Measurements from ENCODE around the gene KIAA1191.
A peak's percentile ranks its signal among the peaks of the same experiment; 100 is the strongest.
"Not testable (repeated sequence)": the region's sequence is repeated elsewhere in the genome, so short reads cannot be mapped to it uniquely, and the experiment has no call there.

The KIAA1191 gene

GRCh38 chr5:176361437-176362232 is at the start of gene KIAA1191:
TSS of gene KIAA1191 (minus strand) at chr5:176361764. CDS start at chr5:176359508, 2,256 bp downstream.
- H3K9ac ChIP-seq = peak within 1 kb of the TSS; percentile 95

GRCh38 chr5:176410486-176411180 is 49.1 kb upstream of the KIAA1191 start:
- no peak for TF ChIP-seq Cebpa-rat (IDR thresholded peaks at IDR 0.05)
- Histone ChIP-seq H3K4me2 (no peak overlapping the region), H3K36me3 (peaks cover 51% of the 10 kb centered on the region), H3K4me3 (no peak overlapping the region), H3K9me3 (no peaks in the 10 kb centered on the region), H3K9ac (no peak overlapping the region), H3K27me3 (no peaks in the 10 kb centered on the region), H3K4me1 (peaks cover 21% of the 10 kb centered on the region), H4K20me1 (peaks cover 41% of the 10 kb centered on the region), H3K27ac (no peak overlapping the region)

More at GRCh38 chr5:176361437-176362232, at the start of gene KIAA1191:
- H3K4me2 ChIP-seq = peak within 1 kb of the TSS; percentile 96
- H3K4me1 ChIP-seq = peaks cover 47% of the 10 kb centered on the region
- H4K20me1 ChIP-seq = peaks cover 44% of the 10 kb centered on the region
- H3K27me3 ChIP-seq = peaks cover 28% of the 10 kb centered on the region
- peaks cover 28% of the 10 kb centered on the region for H3K36me3 ChIP-seq
- peak within 1 kb of the TSS; percentile 97 for H3K4me3 ChIP-seq
- peak within 1 kb of the TSS; percentile 88 for H3K27ac ChIP-seq
- no peak for TF ChIP-seq Cebpa-rat (IDR thresholded peaks at IDR 0.05)
- no peaks in the 10 kb centered on the region for H3K9me3 ChIP-seq

- no peak for TF ChIP-seq Cebpa-rat (IDR thresholded peaks at IDR 0.05)
- no peak overlapping the region for H3K4me2 ChIP-seq
- peaks cover 13% of the 10 kb centered on the region for H3K4me1 ChIP-seq
- no peak overlapping the region for H3K27ac ChIP-seq
- H3K36me3 ChIP-seq = peaks cover 59% of the 10 kb centered on the region
- H3K9ac ChIP-seq = no peak overlapping the region
- H4K20me1 ChIP-seq = peaks cover 41% of the 10 kb centered on the region
- H3K4me3 ChIP-seq = no peak overlapping the region
- H3K27me3 ChIP-seq = no peaks in the 10 kb centered on the region
- H3K9me3 ChIP-seq = no peaks in the 10 kb centered on the region
Measured at GRCh38 chr5:176409765-176410164, 48.2 kb upstream of the KIAA1191 start.

- H3K9ac ChIP-seq = no peak overlapping the region
- no peak overlapping the region for H3K4me2 ChIP-seq
- no peak for TF ChIP-seq Cebpa-rat (IDR thresholded peaks at IDR 0.05)
- H3K27ac ChIP-seq = no peak overlapping the region
- peaks cover 14% of the 10 kb centered on the region; the same call in 1 of the 2 replicates for H3K4me1 ChIP-seq
- no peaks in the 10 kb centered on the region for H3K27me3 ChIP-seq
- peaks cover 71% of the 10 kb centered on the region for H3K36me3 ChIP-seq
- no peak overlapping the region for H3K4me3 ChIP-seq
- H3K9me3 ChIP-seq = no peaks in the 10 kb centered on the region
- H4K20me1 ChIP-seq = peaks cover 30% of the 10 kb centered on the region
Measured at GRCh38 chr5:176408590-176408989, 47.0 kb upstream of the KIAA1191 start.

- Histone ChIP-seq H3K4me1 (peaks cover 14% of the 10 kb centered on the region; the same call in 1 of the 2 replicates), H4K20me1 (peaks cover 26% of the 10 kb centered on the region), H3K36me3 (peaks cover 71% of the 10 kb centered on the region)
- H3K4me3 ChIP-seq, H3K9me3 ChIP-seq, H3K27ac ChIP-seq, H3K27me3 ChIP-seq, H3K9ac ChIP-seq, H3K4me2 ChIP-seq: not testable (repeated sequence)
Measured at GRCh38 chr5:176408252-176408573, 46.6 kb upstream of the KIAA1191 start.

GRCh38 chr5:176407456-176408251 is 46.1 kb upstream of the KIAA1191 start:
- Histone ChIP-seq H3K27me3 (no peaks in the 10 kb centered on the region), H3K27ac (no peak overlapping the region), H4K20me1 (peaks cover 21% of the 10 kb centered on the region), H3K4me3 (no peak overlapping the region), H3K36me3 (peaks cover 71% of the 10 kb centered on the region), H3K4me1 (peaks cover 14% of the 10 kb centered on the region; the same call in 1 of the 2 replicates), H3K9me3 (no peaks in the 10 kb centered on the region), H3K4me2 (no peak overlapping the region), H3K9ac (no peak overlapping the region)
- no peak for TF ChIP-seq Cebpa-rat (IDR thresholded peaks at IDR 0.05)

GRCh38 chr5:176406436-176407052 is 45.0 kb upstream of the KIAA1191 start:
- peaks cover 71% of the 10 kb centered on the region for H3K36me3 ChIP-seq
- TF ChIP-seq Cebpa-rat (IDR thresholded peaks at IDR 0.05) = no peak
- no peak overlapping the region for H3K27ac ChIP-seq
- no peak overlapping the region for H3K4me2 ChIP-seq
- H3K9me3 ChIP-seq = no peaks in the 10 kb centered on the region
- H3K4me3 ChIP-seq = no peak overlapping the region
- peaks cover 7% of the 10 kb centered on the region; the same call in 1 of the 2 replicates for H3K4me1 ChIP-seq
- peaks cover 13% of the 10 kb centered on the region for H4K20me1 ChIP-seq
- no peak overlapping the region for H3K9ac ChIP-seq
- H3K27me3 ChIP-seq = no peaks in the 10 kb centered on the region

- Histone ChIP-seq H3K9me3 (no peaks in the 10 kb centered on the region), H3K4me1 (peaks cover 7% of the 10 kb centered on the region; the same call in 1 of the 2 replicates), H3K9ac (no peak overlapping the region), H3K4me2 (no peak overlapping the region), H3K27me3 (no peaks in the 10 kb centered on the region), H4K20me1 (peaks cover 6% of the 10 kb centered on the region), H3K27ac (no peak overlapping the region), H3K4me3 (no peak overlapping the region), H3K36me3 (peaks cover 76% of the 10 kb centered on the region)
- no peak for TF ChIP-seq Cebpa-rat (IDR thresholded peaks at IDR 0.05)
Measured at GRCh38 chr5:176405656-176406435, 44.3 kb upstream of the KIAA1191 start.

All from BLaER1 (cell line).